Type B pancreatic cell (in vitro differentiated cells): ENCODE data around the gene CHAD. TPM values are rescaled to one million over a fixed set of nuclear protein-coding genes. Genes with fewer than 3 reads are reported as not detected.

Experiments
- DNase-seq: peaks from one replicate; pipeline ENCODE4 v3.0.0; 2021; ENCODE audit warnings: mixed read lengths; ENCODE audit not compliant: unreplicated experiment; ENCODE audit errors: extremely low spot score
- H3K27ac Mint-ChIP-seq: 2 replicates; pipeline ENCODE4 v1.8.0; 2021; ENCODE audit warnings: mild to moderate bottlenecking, mixed read lengths
- H3K27me3 Mint-ChIP-seq: 2 replicates; pipeline ENCODE4 v1.8.0; 2021; ENCODE audit warnings: mixed read lengths
- H3K36me3 Mint-ChIP-seq: 2 replicates; pipeline ENCODE4 v1.8.0; 2021; ENCODE audit warnings: mixed read lengths
- H3K4me1 Mint-ChIP-seq: one replicate; pipeline ENCODE4 v1.8.0; 2021; ENCODE audit warnings: mixed read lengths; ENCODE audit not compliant: unreplicated experiment
- H3K4me3 Mint-ChIP-seq: 2 replicates; pipeline ENCODE4 v1.8.0; 2021; ENCODE audit warnings: mild to moderate bottlenecking, mixed read lengths
- H3K9me3 Mint-ChIP-seq: 2 replicates; pipeline ENCODE4 v1.8.0; 2021; ENCODE audit warnings: mixed read lengths
- CTCF ChIP-seq: fragments of 200-600 bp; sonication (generic); conservative IDR thresholded peaks from 2 replicates; pipeline ENCODE4 v1.5.0; 2021; ENCODE audit warnings: antibody characterized with exemption, mild to moderate bottlenecking
- total RNA-seq: library from RNA; stranded (reverse); gene quantifications from 2 replicates; pipeline ENCODE4 v1.2.1, GENCODE V29; 2021; ENCODE audit warnings: low replicate concordance

The CHAD gene
- total RNA-seq, 1 donor from 2014 or later = not detected

GRCh38 chr17:50443505-50443974 lies 25.1 kb downstream of the CHAD start:
- DNase-seq = no peak
- no peaks in the 10 kb centered on the region for H3K27me3 Mint-ChIP-seq
- TF ChIP-seq CTCF = no peak
- H3K9me3 Mint-ChIP-seq = peaks cover 4% of the 10 kb centered on the region
- peak overlapping the region; percentile 71 for H3K4me3 Mint-ChIP-seq
- peaks cover 44% of the 10 kb centered on the region for H3K4me1 Mint-ChIP-seq
- peaks cover 8% of the 10 kb centered on the region for H3K36me3 Mint-ChIP-seq
- H3K27ac Mint-ChIP-seq = peak overlapping the region; percentile 83

- H3K9me3 Mint-ChIP-seq = no peaks in the 10 kb centered on the region
- peak overlapping the region; percentile 61 for H3K4me3 Mint-ChIP-seq
- peaks cover 8% of the 10 kb centered on the region for H3K36me3 Mint-ChIP-seq
- peak overlapping the region; percentile 86 for H3K27ac Mint-ChIP-seq
- no peaks in the 10 kb centered on the region for H3K27me3 Mint-ChIP-seq
- peaks cover 37% of the 10 kb centered on the region for H3K4me1 Mint-ChIP-seq
- DNase-seq = no peak
- no peak for TF ChIP-seq CTCF
Observed at GRCh38 chr17:50440838-50441829, 27.5 kb downstream of the CHAD start.

GRCh38 chr17:50440172-50440837 lies 28.4 kb downstream of the CHAD start:
- DNase-seq = no peak
- Mint-ChIP-seq H3K27ac (peak overlapping the region; percentile 86), H3K4me1 (peaks cover 33% of the 10 kb centered on the region), H3K36me3 (peaks cover 8% of the 10 kb centered on the region), H3K27me3 (no peaks in the 10 kb centered on the region), H3K4me3 (peak overlapping the region; percentile 61), H3K9me3 (no peaks in the 10 kb centered on the region)
- TF ChIP-seq CTCF = no peak

- Mint-ChIP-seq H3K27me3 (no peaks in the 10 kb centered on the region), H3K36me3 (peaks cover 8% of the 10 kb centered on the region), H3K27ac (no peak overlapping the region), H3K9me3 (no peaks in the 10 kb centered on the region), H3K4me1 (peaks cover 22% of the 10 kb centered on the region), H3K4me3 (no peak overlapping the region)
- TF ChIP-seq CTCF = no peak
- no peak for DNase-seq
Observed at GRCh38 chr17:50439008-50439407, 29.7 kb downstream of the CHAD start.

- H3K4me1 Mint-ChIP-seq = peaks cover 10% of the 10 kb centered on the region
- no peak overlapping the region for H3K4me3 Mint-ChIP-seq
- H3K9me3 Mint-ChIP-seq = no peaks in the 10 kb centered on the region
Observed at GRCh38 chr17:50437409-50437808, 31.3 kb downstream of the CHAD start.

More at GRCh38 chr17:50437409-50437808, 31.3 kb downstream of the CHAD start:
- H3K27me3 Mint-ChIP-seq = no peaks in the 10 kb centered on the region
- no peak for DNase-seq
- TF ChIP-seq CTCF = no peak
- H3K27ac Mint-ChIP-seq = no peak overlapping the region
- peaks cover 8% of the 10 kb centered on the region for H3K36me3 Mint-ChIP-seq
